Suppressor macrophage (primary cell): ENCODE measurements around the gene NOP14.
"Not testable (repeated sequence)": the region's sequence is repeated elsewhere in the genome, so short reads cannot be mapped to it uniquely, and the experiment has no call there.

ENCODE experiments used
- DNase-seq, 4 experiments: peaks; one replicate each; pipeline ENCODE4 v3.0.0-alpha.2; 2020 to 2022
- total RNA-seq, 17 experiments: gene quantifications; one replicate each; lab custom pipeline; 2026; ENCODE audit warnings: mixed read lengths in 6 of 17, inconsistent platforms in 3 of 17; lab: John Stamatoyannopoulos, UW

NOP14 gene
- 24.3 to 81.9 (median 46.6) reads per million in 17 experiments for total RNA-seq

GRCh38 chr4:2963175-2963965, at the start of gene NOP14, which contains the start of gene GRK4:
Gene NOP14, minus strand, starts transcription at chr4:2963406. Its CDS starts 87 bp downstream, at chr4:2963319.
Gene GRK4, plus strand, starts transcription at chr4:2963571. Its CDS starts 500 bp downstream, at chr4:2964071.
- DNase-seq, result peak; percentile 99 to 100 (median 100)

GRCh38 chr4:3011456-3012220, 48.4 kb upstream of the NOP14 start:
- no peak for DNase-seq

GRCh38 chr4:3010998-3011397, 47.8 kb upstream of the NOP14 start:
- no peak for DNase-seq

- no peak for DNase-seq
These were observed 47.4 kb upstream of the NOP14 start for GRCh38 chr4:3010577-3010976.

- peak in 1 of 4 experiments; percentile 5 for DNase-seq
These were observed 46.2 kb upstream of the NOP14 start for GRCh38 chr4:3009422-3009821.

- DNase-seq, result no peak
These were observed 44.5 kb upstream of the NOP14 start for GRCh38 chr4:3007724-3008123.

- DNase-seq, result no peak
These were observed 33.2 kb upstream of the NOP14 start for GRCh38 chr4:2996415-2996814.

GRCh38 chr4:2995546-2996265, 32.5 kb upstream of the NOP14 start:
- DNase-seq, result no peak

GRCh38 chr4:2994917-2995316, 31.7 kb upstream of the NOP14 start:
- no peak for DNase-seq

- DNase-seq, result no peak
These were observed 28.0 kb upstream of the NOP14 start for GRCh38 chr4:2991243-2991642.

- not testable (repeated sequence) for DNase-seq
These were observed 20.5 kb upstream of the NOP14 start for GRCh38 chr4:2983715-2984114.

- no peak for DNase-seq
These were observed 18.8 kb upstream of the NOP14 start for GRCh38 chr4:2982012-2982411.

GRCh38 chr4:2981256-2981819, 18.1 kb upstream of the NOP14 start:
- peak in 3 of 4 experiments; percentile 42 to 49 (median 42) for DNase-seq

- DNase-seq, result peak; percentile 42 to 78 (median 69)
These were observed 14.2 kb upstream of the NOP14 start for GRCh38 chr4:2977211-2978088.

GRCh38 chr4:2971275-2971674, 8.1 kb upstream of the NOP14 start:
- no peak for DNase-seq

- DNase-seq, result no peak
These were observed 5.2 kb upstream of the NOP14 start for GRCh38 chr4:2968381-2968780.

- no peak for DNase-seq
These were observed 2.1 kb upstream of the NOP14 start for GRCh38 chr4:2965262-2965661.

- DNase-seq, result no peak
These were observed 1.6 kb upstream of the NOP14 start for GRCh38 chr4:2964706-2965258.

- peak in 3 of 4 experiments; percentile 65 to 87 (median 74) for DNase-seq
These were observed 813 bp upstream of the NOP14 start for GRCh38 chr4:2963966-2964471.

GRCh38 chr4:2962614-2963174, 512 bp downstream of the NOP14 start:
- DNase-seq, result peak; percentile 35 to 58 (median 53)
